Left forelimb (tissue), 1 donor: Measurements from ENCODE around the gene CRYAA.
"Not testable (repeated sequence)": the region's sequence is repeated elsewhere in the genome, so short reads cannot be mapped to it uniquely, and the experiment has no call there.

ENCODE experiments used
- DNase-seq: peaks from one replicate; pipeline ENCODE4 v3.0.0-alpha.2; 2018; ENCODE audit warnings: low spot score

CRYAA gene, protein sequence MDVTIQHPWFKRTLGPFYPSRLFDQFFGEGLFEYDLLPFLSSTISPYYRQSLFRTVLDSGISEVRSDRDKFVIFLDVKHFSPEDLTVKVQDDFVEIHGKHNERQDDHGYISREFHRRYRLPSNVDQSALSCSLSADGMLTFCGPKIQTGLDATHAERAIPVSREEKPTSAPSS

GRCh38 chr21:43168708-43169107 is at the start of gene CRYAA:
Gene CRYAA, plus strand, starts transcription at chr21:43169008. Its CDS starts 92 bp downstream, at chr21:43169100.
- not testable (repeated sequence) for DNase-seq

DNA sequence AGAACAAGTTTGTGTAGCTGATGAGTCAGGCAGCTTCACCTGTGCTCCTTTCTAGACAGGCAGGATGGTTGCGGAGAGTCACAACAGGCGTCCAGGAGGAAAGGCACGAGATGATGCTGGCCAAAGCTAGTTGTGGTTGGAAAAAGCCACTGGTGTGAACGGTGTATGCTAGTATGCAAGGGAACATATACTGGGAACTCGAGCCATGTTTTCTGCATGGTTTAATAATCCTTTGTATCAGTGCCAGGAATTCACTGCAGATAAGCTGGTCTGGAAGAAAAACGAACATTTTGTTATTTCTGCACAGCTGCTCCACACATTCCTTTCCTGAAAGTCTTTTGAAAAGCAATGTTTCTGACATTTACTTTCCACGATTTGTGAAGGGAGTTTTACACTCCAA is 38.7 kb upstream of the CRYAA start:
- DNase-seq: not testable (repeated sequence)

DNA sequence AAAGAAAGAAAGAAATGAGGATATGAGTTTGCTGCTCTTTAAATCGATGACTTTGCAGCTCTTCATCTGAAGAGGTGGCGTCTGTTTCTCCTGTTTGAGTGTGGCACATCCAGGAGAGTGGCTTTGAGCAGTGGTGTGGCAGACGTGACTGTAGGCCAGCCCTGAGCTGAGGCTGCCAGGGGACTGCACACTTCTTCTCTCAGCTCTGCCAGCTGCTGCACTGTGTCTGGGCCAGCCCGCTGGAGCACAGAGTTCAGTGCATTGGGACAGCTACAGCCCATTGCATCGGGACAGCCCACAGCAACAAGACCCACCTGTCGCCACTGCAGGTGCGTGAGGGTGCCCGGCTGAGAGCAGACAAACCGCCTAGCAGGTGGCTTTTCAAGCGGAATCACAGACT is 34.3 kb upstream of the CRYAA start:
- not testable (repeated sequence) for DNase-seq

DNA sequence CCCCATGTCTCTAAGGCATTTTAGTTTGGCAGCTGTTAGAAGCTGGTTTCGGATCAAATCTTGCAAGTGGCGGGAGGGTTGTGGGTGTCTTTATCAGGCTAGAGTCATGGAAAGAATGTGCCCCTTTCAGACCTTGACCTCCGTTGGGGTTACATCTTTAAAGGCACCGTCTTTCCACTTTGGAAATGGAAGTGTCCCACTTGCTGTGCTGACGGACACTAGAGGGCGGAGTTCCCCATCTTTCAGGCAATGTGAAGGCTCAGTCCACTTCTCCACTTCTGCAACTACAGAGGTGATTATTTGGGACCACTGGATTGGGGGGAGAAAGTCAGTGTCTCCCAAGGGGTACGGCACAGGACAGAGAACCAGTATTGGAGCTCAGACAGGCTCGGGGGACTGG is 29.9 kb upstream of the CRYAA start:
- DNase-seq: not testable (repeated sequence)

- not testable (repeated sequence) for DNase-seq
Observed at GRCh38 chr21:43141407-43141806, 27.4 kb upstream of the CRYAA start.

GRCh38 chr21:43146637-43147036 is 22.2 kb upstream of the CRYAA start:
- DNase-seq: not testable (repeated sequence)

GRCh38 chr21:43147999-43148398 is 20.8 kb upstream of the CRYAA start:
- not testable (repeated sequence) for DNase-seq

DNA sequence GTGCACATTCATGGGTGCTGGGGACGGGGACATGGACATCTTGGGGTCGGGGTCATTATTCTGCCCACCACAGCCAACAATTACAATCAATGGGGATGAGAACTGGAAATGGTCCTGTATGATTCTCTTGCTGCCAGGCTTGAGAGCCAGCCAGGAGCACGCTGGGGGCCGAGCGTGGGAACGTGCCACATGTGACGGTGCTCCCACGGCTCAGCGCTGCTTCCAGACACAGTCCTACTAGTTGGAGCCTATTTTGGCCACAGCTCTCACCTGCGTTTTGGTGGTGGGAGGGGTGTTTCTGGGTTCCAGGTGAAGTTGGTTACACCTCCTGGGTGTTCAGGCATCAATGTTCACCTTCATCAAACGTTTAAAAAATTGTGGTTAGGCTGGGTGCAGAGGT is 19.5 kb upstream of the CRYAA start:
- DNase-seq: not testable (repeated sequence)

DNA sequence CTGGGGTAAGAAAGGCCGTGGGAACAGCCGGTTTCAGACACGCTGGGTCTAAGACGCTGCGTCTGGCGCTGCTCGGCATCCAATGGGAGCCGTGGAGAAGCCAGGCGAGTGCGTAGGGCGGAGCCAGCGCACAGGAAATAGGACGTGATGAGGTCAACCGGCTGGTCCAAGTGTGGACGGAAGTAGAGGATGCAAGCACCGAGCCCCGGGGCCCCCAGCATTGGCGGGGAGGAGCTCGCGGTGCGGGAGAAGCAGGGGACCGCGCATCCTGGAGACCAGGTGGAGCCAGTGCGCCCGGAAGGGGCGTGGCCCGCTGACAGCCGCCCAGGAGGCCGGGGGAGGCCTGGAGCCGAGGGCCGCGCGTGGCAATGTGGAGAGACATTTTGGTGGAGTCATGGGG is 15.2 kb upstream of the CRYAA start:
- DNase-seq: not testable (repeated sequence)

DNA sequence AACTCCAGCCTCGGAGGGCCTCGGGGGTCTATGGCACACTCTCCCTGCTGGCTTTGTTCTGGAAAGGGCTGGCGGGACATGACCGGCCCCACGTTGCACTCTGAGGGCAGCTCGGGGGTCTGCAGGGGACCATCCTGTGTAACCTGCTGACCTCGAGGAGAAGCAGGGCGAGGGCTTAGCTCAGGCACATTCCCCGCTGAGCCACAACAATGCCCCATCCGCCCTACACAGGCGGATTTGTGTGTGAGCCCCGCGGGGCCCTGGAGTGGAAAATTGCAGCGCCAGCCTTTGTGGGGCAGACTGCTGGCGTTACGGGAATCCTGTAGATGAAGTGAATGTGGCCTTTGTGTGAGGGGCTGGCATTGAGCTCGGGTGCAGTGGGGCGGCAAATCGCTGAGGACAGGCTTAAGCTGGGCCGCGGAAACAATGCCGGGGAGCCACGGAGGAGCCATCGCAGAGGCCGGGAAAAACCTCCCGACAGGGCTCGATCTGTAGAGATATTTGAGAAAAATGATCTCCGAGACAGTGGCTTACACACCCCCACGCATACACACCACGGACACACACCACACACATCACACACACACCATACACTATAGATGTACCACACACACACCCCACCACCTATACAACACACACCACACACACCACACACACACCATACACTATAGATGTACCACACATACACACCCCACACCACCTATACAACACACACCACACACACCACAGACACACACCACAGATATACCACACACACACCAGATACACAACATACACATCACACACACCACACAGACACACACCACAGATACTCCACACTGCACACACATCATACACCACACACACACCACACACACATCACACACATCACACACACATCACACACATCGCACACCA is 9.3 kb upstream of the CRYAA start:
- DNase-seq: not testable (repeated sequence)

DNA sequence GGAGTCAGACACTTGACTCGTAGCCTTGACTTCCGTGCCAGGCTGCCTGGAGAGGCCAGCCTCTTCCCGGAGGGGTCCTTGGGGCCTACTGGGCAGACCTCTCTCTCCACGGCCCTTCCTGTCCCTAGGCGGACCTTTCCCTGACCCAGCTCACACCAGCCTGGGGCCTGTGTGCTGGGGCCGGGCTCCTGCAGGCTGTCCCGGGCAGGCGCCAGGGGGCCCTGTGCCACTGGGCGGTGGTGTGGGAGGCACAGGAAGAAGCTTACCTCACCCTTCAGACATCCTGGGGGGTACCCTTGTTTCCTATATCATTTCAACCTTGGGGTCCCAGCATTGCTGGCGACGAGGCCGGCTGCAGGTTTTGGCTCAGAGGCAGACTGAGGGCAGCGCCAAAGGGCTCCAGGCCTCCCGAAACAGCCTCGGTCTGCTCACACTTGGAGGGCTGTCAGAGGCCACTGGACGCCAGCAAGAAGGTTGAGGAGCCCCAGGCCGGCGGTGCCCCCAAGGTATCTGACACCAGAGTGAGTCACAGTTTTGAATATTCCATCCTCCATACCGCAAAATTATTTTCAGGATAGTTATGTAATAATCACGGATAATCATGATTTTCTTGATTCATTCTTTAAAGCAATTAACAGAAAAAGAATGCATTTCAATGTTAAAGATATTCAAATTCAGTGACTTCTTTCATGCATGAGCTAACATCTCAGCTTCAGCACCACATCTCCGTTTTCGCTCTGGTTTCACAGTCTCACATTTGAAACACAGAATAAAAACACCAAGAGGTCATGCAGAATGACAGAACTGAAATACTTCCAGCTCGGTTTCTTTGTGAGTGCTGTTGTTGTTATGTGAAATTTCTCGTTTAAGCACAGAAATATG is 6.7 kb upstream of the CRYAA start:
- not testable (repeated sequence) for DNase-seq

DNA sequence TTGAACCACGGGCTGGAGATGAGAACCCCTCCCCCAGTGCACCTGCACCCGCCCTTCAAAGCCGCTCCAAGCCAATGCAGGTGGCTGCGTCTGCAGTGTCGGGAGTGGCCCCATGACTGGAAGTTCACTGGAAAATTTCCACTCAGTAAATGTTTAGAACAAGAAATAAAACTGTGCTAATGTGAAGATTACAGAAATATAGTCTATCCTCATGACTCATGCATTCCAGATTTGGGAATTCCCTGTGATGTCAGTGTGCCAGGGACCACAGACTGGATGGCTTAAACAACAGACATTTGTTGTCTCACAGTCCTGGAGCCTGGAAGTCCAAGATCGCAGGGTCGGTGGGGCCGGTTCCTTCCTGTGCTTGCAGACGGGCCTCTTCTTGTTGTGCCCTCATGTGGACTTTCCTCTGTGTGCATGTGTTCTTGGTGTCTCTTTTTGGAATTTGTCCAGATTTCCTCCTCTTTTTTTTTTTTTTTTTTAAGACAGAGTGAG is 6.1 kb upstream of the CRYAA start:
- DNase-seq: not testable (repeated sequence)

GRCh38 chr21:43164823-43165222 is 4.0 kb upstream of the CRYAA start:
- DNase-seq: not testable (repeated sequence)

- DNase-seq: not testable (repeated sequence)
Observed at GRCh38 chr21:43165734-43166133, 3.1 kb upstream of the CRYAA start.

- not testable (repeated sequence) for DNase-seq
Observed at GRCh38 chr21:43169230-43169886, 550 bp downstream of the CRYAA start.

- DNase-seq: not testable (repeated sequence)
Observed at GRCh38 chr21:43169891-43170290, 1.1 kb downstream of the CRYAA start.

- DNase-seq: not testable (repeated sequence)
Observed at GRCh38 chr21:43172812-43173211, 4.0 kb downstream of the CRYAA start.

DNA sequence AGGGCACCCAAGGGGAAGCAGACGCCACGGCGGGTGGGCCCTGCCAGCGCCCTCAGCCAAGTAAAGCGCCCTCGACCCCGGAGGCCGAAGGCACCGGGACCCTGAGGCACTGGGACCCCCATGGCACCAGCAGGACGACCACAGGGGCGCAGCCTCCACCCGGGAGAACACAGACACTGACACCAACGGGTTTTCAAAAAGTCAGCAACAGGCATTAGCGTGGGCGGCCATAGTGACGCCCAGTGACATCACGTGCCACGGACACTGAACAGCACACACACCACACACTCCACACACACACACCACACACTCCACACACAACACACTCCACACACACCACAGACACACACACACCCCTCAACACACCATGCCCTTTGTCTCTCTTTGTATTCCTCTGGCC is 4.6 kb downstream of the CRYAA start:
- not testable (repeated sequence) for DNase-seq

GRCh38 chr21:43173930-43174329 is 5.1 kb downstream of the CRYAA start:
- DNase-seq: not testable (repeated sequence)

- DNase-seq: not testable (repeated sequence)
Observed at GRCh38 chr21:43174998-43175397, 6.2 kb downstream of the CRYAA start.

- not testable (repeated sequence) for DNase-seq
Observed at GRCh38 chr21:43176621-43177020, 7.8 kb downstream of the CRYAA start.
